ENCODE data around the gene C10orf90. TPM values are rescaled to one million over a fixed set of nuclear protein-coding genes. Genes with fewer than 3 reads are reported as not detected.

C10orf90 gene
- total RNA-seq, 4 donors from 2014 or later, result not detected

DNA sequence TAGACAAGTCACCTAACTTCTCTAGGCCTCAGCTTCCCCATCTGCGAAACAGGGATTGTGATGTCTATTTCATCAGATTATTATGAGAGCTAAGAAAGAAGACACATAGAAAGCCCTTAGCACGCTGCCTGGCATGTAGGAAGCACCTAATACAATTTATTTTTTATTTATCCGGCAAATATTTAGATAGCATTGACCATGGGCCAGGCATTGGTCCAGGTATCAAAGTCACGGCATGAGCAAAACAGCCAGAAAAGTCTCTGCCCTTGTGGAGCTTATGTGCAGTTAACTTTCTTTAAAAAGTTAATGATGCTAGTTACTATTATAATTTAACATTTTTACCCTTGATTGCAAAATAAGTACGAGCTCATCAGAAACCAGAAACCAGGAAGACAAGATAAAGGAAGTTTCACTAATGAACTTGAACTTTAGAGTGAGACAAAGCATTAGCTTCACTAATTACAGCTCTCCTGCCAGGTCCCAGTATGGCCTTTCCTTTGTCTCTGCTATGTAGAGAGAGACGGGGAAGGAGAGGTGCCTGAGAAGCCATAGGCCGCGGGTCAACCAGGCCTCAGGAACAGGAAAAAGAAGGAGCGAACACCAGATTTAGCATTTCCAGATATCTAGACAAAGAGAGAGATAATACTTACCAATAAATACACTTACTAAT is 142.7 kb downstream of the C10orf90 start:
- H3K4me3 ChIP-seq, result no peak overlapping the region
- no peak for DNase-seq
- no peak for TF ChIP-seq POLR2A (IDR thresholded peaks at IDR 0.05)
- TF ChIP-seq, protein P1, sequence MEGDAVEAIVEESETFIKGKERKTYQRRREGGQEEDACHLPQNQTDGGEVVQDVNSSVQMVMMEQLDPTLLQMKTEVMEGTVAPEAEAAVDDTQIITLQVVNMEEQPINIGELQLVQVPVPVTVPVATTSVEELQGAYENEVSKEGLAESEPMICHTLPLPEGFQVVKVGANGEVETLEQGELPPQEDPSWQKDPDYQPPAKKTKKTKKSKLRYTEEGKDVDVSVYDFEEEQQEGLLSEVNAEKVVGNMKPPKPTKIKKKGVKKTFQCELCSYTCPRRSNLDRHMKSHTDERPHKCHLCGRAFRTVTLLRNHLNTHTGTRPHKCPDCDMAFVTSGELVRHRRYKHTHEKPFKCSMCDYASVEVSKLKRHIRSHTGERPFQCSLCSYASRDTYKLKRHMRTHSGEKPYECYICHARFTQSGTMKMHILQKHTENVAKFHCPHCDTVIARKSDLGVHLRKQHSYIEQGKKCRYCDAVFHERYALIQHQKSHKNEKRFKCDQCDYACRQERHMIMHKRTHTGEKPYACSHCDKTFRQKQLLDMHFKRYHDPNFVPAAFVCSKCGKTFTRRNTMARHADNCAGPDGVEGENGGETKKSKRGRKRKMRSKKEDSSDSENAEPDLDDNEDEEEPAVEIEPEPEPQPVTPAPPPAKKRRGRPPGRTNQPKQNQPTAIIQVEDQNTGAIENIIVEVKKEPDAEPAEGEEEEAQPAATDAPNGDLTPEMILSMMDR (IDR thresholded peaks at IDR 0.05), result no peak
- no peaks in the 10 kb centered on the region for H3K27me3 ChIP-seq
- no peaks in the 10 kb centered on the region for H3K9me3 ChIP-seq
- H3K4me1 ChIP-seq, result no peaks in the 10 kb centered on the region
- H3K36me3 ChIP-seq, result no peaks in the 10 kb centered on the region
- H3K27ac ChIP-seq, result no peak overlapping the region

DNA sequence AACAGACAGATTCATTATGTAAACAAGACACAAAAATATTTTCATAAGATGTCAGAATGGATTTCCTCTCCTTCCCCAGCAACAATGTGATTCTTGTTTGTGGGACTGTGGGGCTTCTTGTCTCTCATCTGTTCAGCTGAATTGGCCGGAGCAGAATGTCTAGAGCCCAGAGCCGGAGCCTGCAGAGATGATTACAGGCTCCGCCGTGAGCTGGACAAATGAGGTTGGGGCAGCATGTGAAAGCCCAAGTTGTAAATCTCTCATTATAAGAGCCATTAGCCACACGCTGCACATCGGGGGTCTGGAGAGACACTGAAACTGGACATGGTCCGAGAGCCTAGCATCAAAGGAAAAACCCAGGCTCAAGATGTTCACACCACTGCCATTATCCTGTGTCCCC is 145.2 kb downstream of the C10orf90 start:
- no peaks in the 10 kb centered on the region for H3K4me1 ChIP-seq
- no peak overlapping the region for H3K27ac ChIP-seq
- H3K36me3 ChIP-seq, result no peaks in the 10 kb centered on the region
- H3K27me3 ChIP-seq, result no peaks in the 10 kb centered on the region
- no peak for DNase-seq
- no peaks in the 10 kb centered on the region for H3K9me3 ChIP-seq
- no peak for TF ChIP-seq POLR2A (IDR thresholded peaks at IDR 0.05)
- TF ChIP-seq, protein P1 (IDR thresholded peaks at IDR 0.05), result no peak
- H3K4me3 ChIP-seq, result no peak overlapping the region

DNA sequence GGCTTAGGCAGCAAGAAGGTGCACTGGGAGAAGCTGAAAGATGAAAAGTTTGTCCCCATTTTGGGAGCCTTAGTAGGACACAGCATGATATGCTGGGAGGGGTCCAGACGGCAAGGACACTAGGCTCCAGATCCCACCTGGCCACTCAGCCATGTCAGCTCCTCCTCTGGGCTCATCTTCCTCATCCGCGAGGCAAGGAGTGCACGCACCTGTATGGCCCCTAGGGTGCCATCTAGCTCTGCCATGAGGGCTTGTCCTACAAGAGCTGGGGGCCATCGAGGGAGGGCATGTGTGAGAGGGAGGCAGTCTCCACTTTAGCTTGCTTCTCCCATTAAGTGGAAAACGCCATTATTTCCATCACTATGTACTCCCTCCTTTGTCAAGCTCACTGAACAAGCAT is 146.0 kb downstream of the C10orf90 start:
- no peak overlapping the region for H3K27ac ChIP-seq
- TF ChIP-seq, protein P1 (IDR thresholded peaks at IDR 0.05), result no peak
- no peaks in the 10 kb centered on the region for H3K9me3 ChIP-seq
- no peaks in the 10 kb centered on the region for H3K36me3 ChIP-seq
- no peak for DNase-seq
- no peaks in the 10 kb centered on the region for H3K4me1 ChIP-seq
- no peak overlapping the region for H3K4me3 ChIP-seq
- H3K27me3 ChIP-seq, result no peaks in the 10 kb centered on the region

DNA sequence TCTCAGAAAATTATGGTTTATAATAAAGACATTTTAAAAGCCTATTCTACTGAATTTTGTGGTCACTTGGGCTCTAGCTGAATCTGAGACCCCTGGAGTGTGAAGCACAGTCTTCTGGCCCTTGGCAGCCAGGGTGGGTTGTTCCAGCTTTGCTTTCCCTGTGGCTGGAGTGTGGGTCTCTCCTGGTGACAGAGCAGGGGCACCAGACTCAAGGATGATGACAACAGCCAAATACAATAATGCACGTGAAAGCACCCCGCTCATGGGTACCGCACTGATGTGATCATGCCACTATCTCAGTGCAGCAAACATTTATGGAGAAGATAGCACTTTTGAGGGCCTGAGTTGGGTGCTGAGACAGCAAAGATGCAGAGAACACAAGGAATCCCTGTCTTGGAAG is 147.4 kb downstream of the C10orf90 start:
- no peaks in the 10 kb centered on the region for H3K27me3 ChIP-seq
- H3K27ac ChIP-seq, result no peak overlapping the region
- TF ChIP-seq POLR2A (IDR thresholded peaks at IDR 0.05), result no peak
- TF ChIP-seq, protein P1 (IDR thresholded peaks at IDR 0.05), result no peak
- H3K9me3 ChIP-seq, result no peaks in the 10 kb centered on the region
- no peak for DNase-seq
- no peak overlapping the region for H3K4me3 ChIP-seq
- H3K36me3 ChIP-seq, result no peaks in the 10 kb centered on the region
- H3K4me1 ChIP-seq, result no peaks in the 10 kb centered on the region

DNA sequence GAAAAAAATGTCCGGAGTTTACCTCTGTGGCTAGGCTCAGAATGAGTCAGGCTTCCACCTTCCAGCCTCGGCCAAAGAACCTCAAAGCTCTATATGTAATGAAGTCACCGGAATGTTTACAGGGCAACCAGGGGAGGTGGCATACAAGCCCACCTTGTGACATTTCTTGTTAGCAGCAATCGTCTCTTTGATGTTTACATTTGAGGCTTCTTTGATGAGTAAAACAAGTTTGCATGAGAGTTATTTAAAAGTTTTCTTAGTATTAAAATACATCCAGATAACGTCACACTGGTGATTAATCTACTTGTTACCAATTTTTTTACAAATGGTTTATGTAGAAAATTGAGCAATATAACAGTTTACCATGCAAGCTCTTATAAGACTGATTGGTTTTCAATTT is 149.1 kb downstream of the C10orf90 start:
- Histone ChIP-seq H3K36me3 (no peaks in the 10 kb centered on the region), H3K27me3 (no peaks in the 10 kb centered on the region), H3K4me3 (no peak overlapping the region), H3K9me3 (no peaks in the 10 kb centered on the region), H3K27ac (no peak overlapping the region), H3K4me1 (no peaks in the 10 kb centered on the region)
- DNase-seq, result no peak
- no peak for TF ChIP-seq POLR2A (IDR thresholded peaks at IDR 0.05)
- TF ChIP-seq, protein P1 (IDR thresholded peaks at IDR 0.05), result no peak

All from Peyer's patch (tissue), 4 donors.